ENCODE measurements around the gene RAE1. TPM values are rescaled to one million over a fixed set of nuclear protein-coding genes. Genes with fewer than 3 reads are reported as not detected.

RAE1 gene
- total RNA-seq, 2 donors from 2014 or later = 4.9 to 9.9 TPM

DNA sequence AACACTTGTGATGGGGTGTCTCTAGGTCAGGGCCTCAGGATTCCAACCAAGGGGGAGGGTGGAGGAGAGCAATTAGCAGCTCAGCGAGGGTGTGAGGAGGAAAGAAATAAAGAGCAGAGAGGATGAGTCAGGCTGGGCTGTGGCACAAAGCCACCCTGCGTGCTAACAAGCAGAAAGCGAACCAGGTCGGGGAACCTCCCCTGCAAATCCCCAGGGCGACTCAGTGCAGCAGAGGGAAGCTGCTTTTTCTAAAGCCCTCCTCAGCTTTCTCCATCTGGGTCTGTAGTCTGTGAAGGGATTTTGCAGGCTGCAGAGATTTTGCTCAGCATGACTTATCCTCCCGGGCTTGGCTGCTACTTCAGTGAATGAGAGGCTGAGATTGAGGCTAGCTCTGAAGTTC lies 28.0 kb upstream of the RAE1 start:
- H3K9me3 ChIP-seq = no peaks in the 10 kb centered on the region
- WGBS, 2 donors = 16 to 44% methylated on average over 6 of the region's 6 CpGs
- TF ChIP-seq, protein P1, sequence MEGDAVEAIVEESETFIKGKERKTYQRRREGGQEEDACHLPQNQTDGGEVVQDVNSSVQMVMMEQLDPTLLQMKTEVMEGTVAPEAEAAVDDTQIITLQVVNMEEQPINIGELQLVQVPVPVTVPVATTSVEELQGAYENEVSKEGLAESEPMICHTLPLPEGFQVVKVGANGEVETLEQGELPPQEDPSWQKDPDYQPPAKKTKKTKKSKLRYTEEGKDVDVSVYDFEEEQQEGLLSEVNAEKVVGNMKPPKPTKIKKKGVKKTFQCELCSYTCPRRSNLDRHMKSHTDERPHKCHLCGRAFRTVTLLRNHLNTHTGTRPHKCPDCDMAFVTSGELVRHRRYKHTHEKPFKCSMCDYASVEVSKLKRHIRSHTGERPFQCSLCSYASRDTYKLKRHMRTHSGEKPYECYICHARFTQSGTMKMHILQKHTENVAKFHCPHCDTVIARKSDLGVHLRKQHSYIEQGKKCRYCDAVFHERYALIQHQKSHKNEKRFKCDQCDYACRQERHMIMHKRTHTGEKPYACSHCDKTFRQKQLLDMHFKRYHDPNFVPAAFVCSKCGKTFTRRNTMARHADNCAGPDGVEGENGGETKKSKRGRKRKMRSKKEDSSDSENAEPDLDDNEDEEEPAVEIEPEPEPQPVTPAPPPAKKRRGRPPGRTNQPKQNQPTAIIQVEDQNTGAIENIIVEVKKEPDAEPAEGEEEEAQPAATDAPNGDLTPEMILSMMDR (IDR thresholded peaks at IDR 0.05) = no peak
- no peak for TF ChIP-seq POLR2A (IDR thresholded peaks at IDR 0.05)
- no peaks in the 10 kb centered on the region for H3K4me1 ChIP-seq
- H3K27me3 ChIP-seq = no peaks in the 10 kb centered on the region
- ATAC-seq (no peak), DNase-seq (peak in 1 of 4 donors; percentile 3)
- no peak overlapping the region for H3K4me3 ChIP-seq
- no peaks in the 10 kb centered on the region for H3K36me3 ChIP-seq (replicated peaks in 1 of 2; ENCODE audit: insufficient read depth in 1 of 2, low read depth in 2 of 2)
- no peak overlapping the region for H3K27ac ChIP-seq
- intact Hi-C loops (cut with DNase I) = no loop called here

DNA sequence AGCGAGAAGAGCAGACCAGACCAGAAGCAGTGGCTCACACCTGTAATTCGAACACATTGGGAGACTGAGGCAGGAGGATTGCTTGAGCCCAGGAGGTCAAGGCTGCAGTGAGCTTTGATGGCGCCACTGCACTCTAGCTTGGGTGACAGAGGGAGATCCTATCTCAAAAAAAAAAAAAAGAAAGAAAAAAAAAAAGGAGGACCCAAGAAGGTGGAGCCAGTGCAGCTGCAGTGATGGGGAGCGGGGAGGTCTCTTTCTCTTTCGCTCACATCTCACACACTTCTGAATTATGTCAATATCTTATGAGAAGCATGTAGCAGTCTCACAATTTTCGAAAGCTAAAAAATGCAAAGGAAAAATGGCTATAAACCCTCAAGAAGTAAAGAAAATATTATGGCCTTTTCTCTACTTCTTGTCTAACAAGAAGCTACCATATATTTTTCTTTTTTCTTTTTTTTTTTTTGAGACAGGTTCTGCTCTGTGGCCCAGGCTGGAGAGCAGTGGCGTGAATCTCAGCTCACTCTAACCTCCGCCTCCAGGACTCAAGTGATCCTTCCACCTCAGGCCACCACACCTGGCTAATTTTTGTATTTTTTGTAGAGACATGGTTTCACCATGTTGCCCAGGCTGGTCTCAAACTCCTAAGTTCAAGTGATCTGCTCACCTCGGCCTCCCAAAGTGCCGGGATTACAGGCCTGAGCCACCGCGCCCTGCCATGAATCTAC lies 25.3 kb upstream of the RAE1 start:
- WGBS, 2 donors = 81 to 83% methylated on average over 12 of the region's 12 CpGs
- DNase-seq = no peak
- Histone ChIP-seq H3K4me1 (no peaks in the 10 kb centered on the region), H3K4me3 (no peak overlapping the region), H3K27me3 (no peaks in the 10 kb centered on the region), H3K36me3 (replicated peaks in 1 of 2; ENCODE audit: insufficient read depth in 1 of 2, low read depth in 2 of 2) (no peaks in the 10 kb centered on the region), H3K27ac (no peak overlapping the region), H3K9me3 (no peaks in the 10 kb centered on the region)
- ATAC-seq = no peak
- TF ChIP-seq POLR2A (IDR thresholded peaks at IDR 0.05) = no peak
- TF ChIP-seq, protein P1 (IDR thresholded peaks at IDR 0.05) = no peak
- intact Hi-C loops (cut with DNase I) = no loop called here

DNA sequence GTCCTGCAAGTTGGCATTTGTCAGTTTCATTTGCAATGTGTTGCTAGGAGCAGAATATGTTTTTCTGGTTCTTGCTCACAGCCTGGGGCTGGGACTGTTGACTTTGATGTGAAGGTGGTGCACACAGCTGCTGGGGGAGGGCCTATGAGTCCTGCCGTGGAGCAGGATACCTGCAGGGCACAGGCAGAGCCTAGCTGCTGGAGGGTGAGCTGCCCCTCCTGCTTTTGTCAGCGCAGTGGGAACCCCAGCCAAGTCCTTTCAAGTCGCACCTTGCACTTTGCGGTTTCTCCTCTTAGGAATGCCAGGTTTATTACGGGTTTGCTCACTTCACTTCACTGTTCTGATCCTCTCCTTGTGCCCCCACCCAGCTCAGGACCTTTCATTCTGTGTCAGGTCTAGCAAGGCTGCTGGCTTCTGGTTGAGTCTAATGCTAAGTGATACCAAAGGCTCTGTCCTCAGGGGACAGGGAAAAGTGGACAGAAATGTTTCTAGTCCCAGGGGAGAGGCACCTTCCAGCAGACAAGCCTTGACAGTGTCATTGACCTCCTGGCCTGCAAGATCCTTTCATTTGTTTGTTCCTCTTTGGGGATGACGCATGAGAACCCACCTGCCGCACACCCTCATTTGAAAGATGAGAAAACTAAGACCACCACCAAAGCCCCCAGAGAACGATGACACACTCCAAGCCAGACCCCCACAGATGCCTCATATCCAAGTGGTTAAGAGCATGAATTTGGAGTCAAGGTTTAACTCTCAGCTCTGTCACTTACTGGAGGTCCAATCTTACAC lies 24.2 kb upstream of the RAE1 start:
- Histone ChIP-seq H3K9me3 (no peaks in the 10 kb centered on the region), H3K27ac (no peak overlapping the region), H3K27me3 (no peaks in the 10 kb centered on the region), H3K36me3 (replicated peaks in 1 of 2; ENCODE audit: insufficient read depth in 1 of 2, low read depth in 2 of 2) (no peaks in the 10 kb centered on the region), H3K4me3 (no peak overlapping the region), H3K4me1 (no peaks in the 10 kb centered on the region)
- DNase-seq (no peak), ATAC-seq (no peak)
- TF ChIP-seq, protein P1 (IDR thresholded peaks at IDR 0.05) = no peak
- TF ChIP-seq POLR2A (IDR thresholded peaks at IDR 0.05) = no peak
- 42 to 54% methylated on average over 7 to 8 of the region's 8 CpGs for WGBS, 2 donors
- intact Hi-C loops (cut with DNase I) = no loop called here

DNA sequence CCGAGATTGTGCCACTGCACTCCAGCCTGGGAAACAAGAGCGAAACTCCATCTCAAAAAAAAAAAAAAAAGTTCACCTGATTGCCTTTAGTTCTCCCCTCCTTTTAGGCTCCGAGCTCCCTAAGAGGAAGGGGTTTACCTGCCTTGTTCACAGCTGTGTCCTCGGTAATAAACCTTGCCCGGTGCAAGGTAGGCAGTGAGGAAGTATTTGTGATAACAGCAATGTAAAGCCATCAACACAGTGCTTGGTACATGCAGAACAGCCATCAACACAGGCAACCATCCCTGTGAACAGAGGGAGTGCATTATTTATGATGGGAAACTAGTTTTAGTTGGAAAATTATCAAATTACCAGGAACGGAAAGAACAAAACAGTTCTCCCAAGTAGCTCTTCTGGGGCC lies 23.2 kb upstream of the RAE1 start:
- DNase-seq = no peak
- 60 to 63% methylated on average over 6 of the region's 6 CpGs for WGBS, 2 donors
- H3K9me3 ChIP-seq = no peaks in the 10 kb centered on the region
- H3K4me3 ChIP-seq = no peak overlapping the region
- no peak overlapping the region for H3K27ac ChIP-seq
- TF ChIP-seq, protein P1 (IDR thresholded peaks at IDR 0.05) = no peak
- TF ChIP-seq POLR2A (IDR thresholded peaks at IDR 0.05) = no peak
- no peaks in the 10 kb centered on the region for H3K36me3 ChIP-seq (replicated peaks in 1 of 2; ENCODE audit: insufficient read depth in 1 of 2, low read depth in 2 of 2)
- intact Hi-C loops (cut with DNase I) = no loop called here
- H3K27me3 ChIP-seq = no peaks in the 10 kb centered on the region
- no peak for ATAC-seq
- H3K4me1 ChIP-seq = no peaks in the 10 kb centered on the region
